GM06990 (cell line): ENCODE measurements around the gene MESP1.

ENCODE experiments used
- DNase-seq: peaks from one replicate; pipeline ENCODE4 v3.0.0-alpha.2; 2011; ENCODE audit not compliant: insufficient read length; ENCODE audit errors: extremely low read depth
- H3K27me3 ChIP-seq: replicated peaks from 2 replicates; pipeline ENCODE4 v1.6.0; 2011; ENCODE audit warnings: low read length; ENCODE audit not compliant: control insufficient read depth, insufficient read depth
- H3K36me3 ChIP-seq: 2 replicates; pipeline ENCODE4 v1.5.1; 2011; ENCODE audit warnings: low read length; ENCODE audit not compliant: control insufficient read depth, insufficient read depth
- H3K4me3 ChIP-seq: replicated peaks from 2 replicates; pipeline ENCODE4 v1.5.1; 2011; ENCODE audit warnings: low read depth, mild to moderate bottlenecking, control low read depth, low read length
- TF ChIP-seq, protein P1 (sequence below): IDR thresholded peaks from 2 replicates; pipeline ENCODE4 v1.5.1; 2011; ENCODE audit warnings: low read length, control low read depth, mild to moderate bottlenecking, inconsistent platforms; ENCODE audit not compliant: insufficient read depth, poor library complexity, severe bottlenecking

Gene MESP1

DNA sequence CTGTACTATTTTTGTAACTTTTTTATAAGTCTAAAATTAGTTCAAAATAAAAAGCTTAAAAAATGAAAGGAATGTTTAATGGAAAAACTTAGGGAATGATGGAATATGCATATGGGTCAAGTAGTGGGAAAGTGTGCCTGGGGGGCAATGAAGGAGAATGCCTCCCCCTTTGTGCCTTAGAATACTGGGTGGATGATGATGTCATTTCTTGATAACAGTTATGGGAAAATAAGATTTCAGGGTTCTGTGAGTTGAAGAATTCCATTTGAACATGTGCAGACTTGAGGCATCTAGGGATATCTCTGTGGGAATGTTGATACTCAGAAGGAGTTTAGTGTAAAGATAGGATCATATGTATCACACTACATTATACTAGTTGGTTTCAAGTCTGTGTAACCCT is 46.6 kb downstream of the MESP1 start:
- H3K4me3 ChIP-seq, result no peak overlapping the region
- DNase-seq, result no peak
- TF ChIP-seq, protein P1, sequence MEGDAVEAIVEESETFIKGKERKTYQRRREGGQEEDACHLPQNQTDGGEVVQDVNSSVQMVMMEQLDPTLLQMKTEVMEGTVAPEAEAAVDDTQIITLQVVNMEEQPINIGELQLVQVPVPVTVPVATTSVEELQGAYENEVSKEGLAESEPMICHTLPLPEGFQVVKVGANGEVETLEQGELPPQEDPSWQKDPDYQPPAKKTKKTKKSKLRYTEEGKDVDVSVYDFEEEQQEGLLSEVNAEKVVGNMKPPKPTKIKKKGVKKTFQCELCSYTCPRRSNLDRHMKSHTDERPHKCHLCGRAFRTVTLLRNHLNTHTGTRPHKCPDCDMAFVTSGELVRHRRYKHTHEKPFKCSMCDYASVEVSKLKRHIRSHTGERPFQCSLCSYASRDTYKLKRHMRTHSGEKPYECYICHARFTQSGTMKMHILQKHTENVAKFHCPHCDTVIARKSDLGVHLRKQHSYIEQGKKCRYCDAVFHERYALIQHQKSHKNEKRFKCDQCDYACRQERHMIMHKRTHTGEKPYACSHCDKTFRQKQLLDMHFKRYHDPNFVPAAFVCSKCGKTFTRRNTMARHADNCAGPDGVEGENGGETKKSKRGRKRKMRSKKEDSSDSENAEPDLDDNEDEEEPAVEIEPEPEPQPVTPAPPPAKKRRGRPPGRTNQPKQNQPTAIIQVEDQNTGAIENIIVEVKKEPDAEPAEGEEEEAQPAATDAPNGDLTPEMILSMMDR, result no peak
- H3K27me3 ChIP-seq, result no peaks in the 10 kb centered on the region; the same call in 1 of the 2 replicates
- H3K36me3 ChIP-seq, result no peaks in the 10 kb centered on the region
